ENCODE measurements around the gene IGSF11. TPM values are rescaled to one million over a fixed set of nuclear protein-coding genes. Genes with fewer than 3 reads are reported as not detected.

The IGSF11 gene
- polyA plus RNA-seq, 1 donor (not counting 4 experiments of a cell fraction or from before 2014, with no cell fraction given), result 0.68 TPM

- Histone ChIP-seq H3K27me3 (ENCODE audit: control insufficient read depth, extremely low read depth, insufficient read depth, low read length) (no peaks in the 10 kb centered on the region), H2AFZ (ENCODE audit: control insufficient read depth, low read length) (no peak overlapping the region), H3K79me2 (ENCODE audit: control insufficient read depth, insufficient read depth, low read length) (no peaks in the 10 kb centered on the region), H3K4me3 (ENCODE audit: control insufficient read depth in 2 of 3, extremely low read depth in 1 of 3, insufficient read depth in 2 of 3, low read depth in 1 of 3, low read length in 3 of 3) (no peak overlapping the region), H4K20me1 (ENCODE audit: control insufficient read depth, extremely low read depth, insufficient read depth, low read length) (no peaks in the 10 kb centered on the region), H3K27ac (ENCODE audit: control insufficient read depth, insufficient read depth, low read length) (no peak overlapping the region), H3K4me2 (ENCODE audit: control insufficient read depth, extremely low read depth, insufficient read depth, low read depth, low read length) (no peak overlapping the region), H3K9me3 (ENCODE audit: control insufficient read depth, low read depth, low read length) (no peaks in the 10 kb centered on the region), H3K4me1 (ENCODE audit: control insufficient read depth, extremely low read depth, insufficient read depth, low read length) (no peaks in the 10 kb centered on the region), H3K9me1 (ENCODE audit: control insufficient read depth, extremely low read depth, insufficient read depth, low read length) (no peaks in the 10 kb centered on the region), H3K9ac (ENCODE audit: control insufficient read depth, extremely low read depth, insufficient read depth, low read length) (no peak overlapping the region), H3K36me3 (ENCODE audit: control insufficient read depth in 2 of 2, extremely low read depth in 1 of 2, insufficient read depth in 2 of 2, low read length in 2 of 2) (no peaks in the 10 kb centered on the region)
- TF ChIP-seq, protein P1, sequence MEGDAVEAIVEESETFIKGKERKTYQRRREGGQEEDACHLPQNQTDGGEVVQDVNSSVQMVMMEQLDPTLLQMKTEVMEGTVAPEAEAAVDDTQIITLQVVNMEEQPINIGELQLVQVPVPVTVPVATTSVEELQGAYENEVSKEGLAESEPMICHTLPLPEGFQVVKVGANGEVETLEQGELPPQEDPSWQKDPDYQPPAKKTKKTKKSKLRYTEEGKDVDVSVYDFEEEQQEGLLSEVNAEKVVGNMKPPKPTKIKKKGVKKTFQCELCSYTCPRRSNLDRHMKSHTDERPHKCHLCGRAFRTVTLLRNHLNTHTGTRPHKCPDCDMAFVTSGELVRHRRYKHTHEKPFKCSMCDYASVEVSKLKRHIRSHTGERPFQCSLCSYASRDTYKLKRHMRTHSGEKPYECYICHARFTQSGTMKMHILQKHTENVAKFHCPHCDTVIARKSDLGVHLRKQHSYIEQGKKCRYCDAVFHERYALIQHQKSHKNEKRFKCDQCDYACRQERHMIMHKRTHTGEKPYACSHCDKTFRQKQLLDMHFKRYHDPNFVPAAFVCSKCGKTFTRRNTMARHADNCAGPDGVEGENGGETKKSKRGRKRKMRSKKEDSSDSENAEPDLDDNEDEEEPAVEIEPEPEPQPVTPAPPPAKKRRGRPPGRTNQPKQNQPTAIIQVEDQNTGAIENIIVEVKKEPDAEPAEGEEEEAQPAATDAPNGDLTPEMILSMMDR (optimal IDR thresholded peaks at IDR 0.05 in 1 of 3, IDR thresholded peaks at IDR 0.05 in 1 of 3, conservative IDR thresholded peaks at IDR 0.05 in 1 of 3; ENCODE audit: extremely low read depth in 1 of 3, insufficient read depth in 2 of 3, low read length in 3 of 3), result no peak
- TF ChIP-seq EZH2 (IDR thresholded peaks at IDR 0.05; ENCODE audit: low read length), result no peak
- dilution Hi-C loops (cut with MboI; ENCODE audit: extremely low pct_ligation_motif_present, low sequenced_read_pairs), result no loop called here
- FAIRE-seq (no peak), DNase-seq (ENCODE audit: low read depth, low spot score) (no peak)
Measured at GRCh38 chr3:119025171-119025795, 9.4 kb downstream of the IGSF11 start.

GRCh38 chr3:119019767-119020518 lies 14.7 kb downstream of the IGSF11 start:
- Histone ChIP-seq H2AFZ (ENCODE audit: control insufficient read depth, low read length) (no peak overlapping the region), H3K36me3 (ENCODE audit: control insufficient read depth in 2 of 2, extremely low read depth in 1 of 2, insufficient read depth in 2 of 2, low read length in 2 of 2) (no peaks in the 10 kb centered on the region), H3K79me2 (ENCODE audit: control insufficient read depth, insufficient read depth, low read length) (no peaks in the 10 kb centered on the region), H3K9ac (ENCODE audit: control insufficient read depth, extremely low read depth, insufficient read depth, low read length) (no peak overlapping the region), H3K27ac (ENCODE audit: control insufficient read depth, insufficient read depth, low read length) (no peak overlapping the region), H3K9me1 (ENCODE audit: control insufficient read depth, extremely low read depth, insufficient read depth, low read length) (no peaks in the 10 kb centered on the region), H3K27me3 (ENCODE audit: control insufficient read depth, extremely low read depth, insufficient read depth, low read length) (no peaks in the 10 kb centered on the region), H3K4me1 (ENCODE audit: control insufficient read depth, extremely low read depth, insufficient read depth, low read length) (no peaks in the 10 kb centered on the region), H3K9me3 (ENCODE audit: control insufficient read depth, low read depth, low read length) (no peaks in the 10 kb centered on the region), H4K20me1 (ENCODE audit: control insufficient read depth, extremely low read depth, insufficient read depth, low read length) (no peaks in the 10 kb centered on the region), H3K4me3 (ENCODE audit: control insufficient read depth in 2 of 3, extremely low read depth in 1 of 3, insufficient read depth in 2 of 3, low read depth in 1 of 3, low read length in 3 of 3) (no peak overlapping the region), H3K4me2 (ENCODE audit: control insufficient read depth, extremely low read depth, insufficient read depth, low read depth, low read length) (no peak overlapping the region)
- no peak for FAIRE-seq
- no peak for DNase-seq (ENCODE audit: low read depth, low spot score)
- dilution Hi-C loops (cut with MboI; ENCODE audit: extremely low pct_ligation_motif_present, low sequenced_read_pairs), result no loop called here
- TF ChIP-seq EZH2 (IDR thresholded peaks at IDR 0.05; ENCODE audit: low read length), result no peak
- TF ChIP-seq, protein P1 (optimal IDR thresholded peaks at IDR 0.05 in 1 of 3, IDR thresholded peaks at IDR 0.05 in 1 of 3, conservative IDR thresholded peaks at IDR 0.05 in 1 of 3; ENCODE audit: extremely low read depth in 1 of 3, insufficient read depth in 2 of 3, low read length in 3 of 3), result no peak
